ENCODE data around the gene FEM1B.

Gene FEM1B

DNA sequence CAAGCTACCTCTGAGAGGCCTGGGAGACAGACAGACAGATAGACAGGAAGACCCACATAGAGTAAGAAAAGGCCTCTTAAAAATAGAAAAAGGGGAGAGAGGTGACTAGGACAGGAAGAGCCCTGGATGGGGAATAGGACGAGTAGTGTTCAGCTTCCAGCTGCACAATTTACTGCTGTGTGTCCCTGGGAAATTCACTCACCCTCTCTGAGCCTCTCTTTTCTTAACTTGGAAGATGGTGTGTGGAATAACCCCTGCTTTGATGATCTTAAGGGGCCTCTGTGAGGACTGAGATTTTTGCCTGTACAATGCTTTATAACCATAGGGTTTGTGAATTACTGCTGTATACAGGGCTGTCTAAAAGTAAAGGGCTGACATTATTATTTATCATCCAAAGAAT, 37.5 kb downstream of the FEM1B start:
- TF ChIP-seq, protein P1, sequence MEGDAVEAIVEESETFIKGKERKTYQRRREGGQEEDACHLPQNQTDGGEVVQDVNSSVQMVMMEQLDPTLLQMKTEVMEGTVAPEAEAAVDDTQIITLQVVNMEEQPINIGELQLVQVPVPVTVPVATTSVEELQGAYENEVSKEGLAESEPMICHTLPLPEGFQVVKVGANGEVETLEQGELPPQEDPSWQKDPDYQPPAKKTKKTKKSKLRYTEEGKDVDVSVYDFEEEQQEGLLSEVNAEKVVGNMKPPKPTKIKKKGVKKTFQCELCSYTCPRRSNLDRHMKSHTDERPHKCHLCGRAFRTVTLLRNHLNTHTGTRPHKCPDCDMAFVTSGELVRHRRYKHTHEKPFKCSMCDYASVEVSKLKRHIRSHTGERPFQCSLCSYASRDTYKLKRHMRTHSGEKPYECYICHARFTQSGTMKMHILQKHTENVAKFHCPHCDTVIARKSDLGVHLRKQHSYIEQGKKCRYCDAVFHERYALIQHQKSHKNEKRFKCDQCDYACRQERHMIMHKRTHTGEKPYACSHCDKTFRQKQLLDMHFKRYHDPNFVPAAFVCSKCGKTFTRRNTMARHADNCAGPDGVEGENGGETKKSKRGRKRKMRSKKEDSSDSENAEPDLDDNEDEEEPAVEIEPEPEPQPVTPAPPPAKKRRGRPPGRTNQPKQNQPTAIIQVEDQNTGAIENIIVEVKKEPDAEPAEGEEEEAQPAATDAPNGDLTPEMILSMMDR (IDR thresholded peaks at IDR 0.05; ENCODE audit: low read depth, low read length), result no peak
- H3K4me3 ChIP-seq (ENCODE audit: low read depth, low read length), result no peak overlapping the region
- in situ Hi-C loops (cut with HindIII; ENCODE audit: low sequenced_read_pairs), result no loop called here
- no peak for DNase-seq (ENCODE audit: low read depth, low spot score)

DNA sequence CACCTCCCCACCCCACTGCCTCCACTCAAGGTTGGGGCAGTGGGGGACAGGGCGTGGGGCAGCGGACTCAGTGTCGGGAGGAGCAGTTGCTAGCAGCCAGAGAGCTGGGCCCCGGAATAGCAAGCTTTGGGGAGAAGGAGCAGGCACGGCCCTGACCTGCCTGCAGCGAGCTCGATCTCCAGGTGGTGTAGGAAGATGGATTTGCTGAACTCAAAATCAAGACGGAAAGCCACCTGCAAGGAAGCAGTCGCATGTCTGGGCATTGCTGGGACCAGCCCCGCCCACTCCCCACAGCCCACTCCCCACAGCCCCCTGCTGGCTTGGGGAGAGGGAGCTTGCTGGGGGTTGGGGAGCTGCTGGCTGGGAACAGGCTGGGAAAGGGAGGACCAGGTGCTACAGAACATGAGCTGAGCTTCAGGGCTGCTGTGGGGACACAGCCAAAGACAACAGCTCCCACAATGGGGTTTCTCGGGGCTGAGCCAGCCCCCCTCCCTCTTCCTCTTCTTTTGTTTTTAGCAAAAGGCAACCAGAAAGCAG, 38.0 kb downstream of the FEM1B start:
- in situ Hi-C loops (cut with HindIII; ENCODE audit: low sequenced_read_pairs), result no loop called here
- DNase-seq (ENCODE audit: low read depth, low spot score), result peak; percentile 80
- TF ChIP-seq, protein P1 (IDR thresholded peaks at IDR 0.05; ENCODE audit: low read depth, low read length), result peak; percentile 0
- no peak overlapping the region for H3K4me3 ChIP-seq (ENCODE audit: low read depth, low read length)

DNA sequence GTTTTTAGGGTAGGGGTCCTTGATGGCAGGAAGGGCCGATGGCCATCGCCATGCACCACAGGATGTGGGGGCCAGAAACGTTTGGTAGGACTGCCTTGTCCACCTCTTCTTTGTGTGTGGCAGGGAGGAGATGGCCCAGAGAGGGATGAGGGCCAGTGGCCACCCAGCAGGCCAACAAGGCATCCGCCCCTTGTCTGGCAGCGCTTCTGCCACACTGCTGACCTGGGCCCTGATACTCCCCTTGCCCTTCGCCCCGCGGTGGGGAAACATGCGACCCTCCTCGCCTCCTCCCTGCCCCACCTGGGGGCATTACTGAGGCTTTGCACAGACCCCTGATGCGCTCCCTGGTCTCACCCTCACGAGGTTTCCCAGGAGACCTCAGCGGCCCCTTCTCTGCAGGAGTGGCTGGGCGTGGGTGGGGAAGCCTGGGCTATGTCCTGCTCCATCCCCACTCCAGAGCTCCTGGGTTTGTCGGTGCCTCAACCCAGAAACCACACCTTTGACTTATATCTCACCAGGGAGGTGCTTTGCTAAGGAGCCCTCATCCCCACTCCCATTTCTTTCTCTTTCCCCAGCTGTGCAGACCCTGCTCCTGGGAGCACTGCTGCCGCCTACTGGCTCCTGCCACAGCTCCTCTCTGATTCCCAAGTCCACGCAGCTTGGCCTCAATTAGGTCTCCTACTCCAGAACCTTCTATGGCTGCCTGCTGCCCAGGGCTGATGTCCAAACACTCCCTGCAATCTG, 38.7 kb downstream of the FEM1B start:
- peak; percentile 51 for DNase-seq (ENCODE audit: low read depth, low spot score)
- in situ Hi-C loops (cut with HindIII; ENCODE audit: low sequenced_read_pairs), result no loop called here
- H3K4me3 ChIP-seq (ENCODE audit: low read depth, low read length), result no peak overlapping the region
- TF ChIP-seq, protein P1 (IDR thresholded peaks at IDR 0.05; ENCODE audit: low read depth, low read length), result peak; percentile 73

DNA sequence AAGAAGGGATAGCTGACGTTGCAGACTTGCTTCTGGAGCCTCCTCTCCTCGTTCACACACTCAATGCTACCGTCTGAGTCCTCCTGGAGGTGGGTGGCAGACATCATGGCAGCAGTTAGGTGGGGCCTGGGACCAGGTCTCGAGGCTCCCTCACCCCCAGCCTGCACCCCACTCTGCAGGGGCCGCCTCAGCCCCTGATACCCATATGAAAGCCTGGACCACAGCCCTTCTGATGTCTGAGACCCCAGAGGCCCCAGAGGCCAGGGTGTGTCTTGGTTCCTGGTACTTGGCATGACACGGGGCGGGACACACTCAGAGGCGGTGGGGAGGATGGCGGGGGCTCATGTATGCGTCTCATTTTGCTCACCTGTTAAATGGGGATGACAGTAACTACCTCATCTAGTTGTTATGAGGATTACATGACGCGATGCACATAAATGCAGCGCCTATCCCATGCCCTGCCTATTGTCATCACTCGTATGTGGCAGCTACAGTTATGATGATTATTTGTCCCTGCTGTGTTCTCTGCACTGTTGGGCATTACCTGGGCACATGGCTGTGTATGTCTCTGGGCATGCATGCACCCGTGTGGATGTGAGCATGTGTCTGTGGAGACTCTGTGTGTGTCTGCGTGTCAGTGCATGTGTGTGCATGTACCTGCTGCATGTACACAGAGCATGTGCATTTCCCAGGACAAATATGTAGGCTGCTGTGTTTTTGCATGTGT, 39.9 kb downstream of the FEM1B start:
- TF ChIP-seq, protein P1 (IDR thresholded peaks at IDR 0.05; ENCODE audit: low read depth, low read length), result no peak
- no peak for DNase-seq (ENCODE audit: low read depth, low spot score)
- no peak overlapping the region for H3K4me3 ChIP-seq (ENCODE audit: low read depth, low read length)
- in situ Hi-C loops (cut with HindIII; ENCODE audit: low sequenced_read_pairs), result no loop called here

DNA sequence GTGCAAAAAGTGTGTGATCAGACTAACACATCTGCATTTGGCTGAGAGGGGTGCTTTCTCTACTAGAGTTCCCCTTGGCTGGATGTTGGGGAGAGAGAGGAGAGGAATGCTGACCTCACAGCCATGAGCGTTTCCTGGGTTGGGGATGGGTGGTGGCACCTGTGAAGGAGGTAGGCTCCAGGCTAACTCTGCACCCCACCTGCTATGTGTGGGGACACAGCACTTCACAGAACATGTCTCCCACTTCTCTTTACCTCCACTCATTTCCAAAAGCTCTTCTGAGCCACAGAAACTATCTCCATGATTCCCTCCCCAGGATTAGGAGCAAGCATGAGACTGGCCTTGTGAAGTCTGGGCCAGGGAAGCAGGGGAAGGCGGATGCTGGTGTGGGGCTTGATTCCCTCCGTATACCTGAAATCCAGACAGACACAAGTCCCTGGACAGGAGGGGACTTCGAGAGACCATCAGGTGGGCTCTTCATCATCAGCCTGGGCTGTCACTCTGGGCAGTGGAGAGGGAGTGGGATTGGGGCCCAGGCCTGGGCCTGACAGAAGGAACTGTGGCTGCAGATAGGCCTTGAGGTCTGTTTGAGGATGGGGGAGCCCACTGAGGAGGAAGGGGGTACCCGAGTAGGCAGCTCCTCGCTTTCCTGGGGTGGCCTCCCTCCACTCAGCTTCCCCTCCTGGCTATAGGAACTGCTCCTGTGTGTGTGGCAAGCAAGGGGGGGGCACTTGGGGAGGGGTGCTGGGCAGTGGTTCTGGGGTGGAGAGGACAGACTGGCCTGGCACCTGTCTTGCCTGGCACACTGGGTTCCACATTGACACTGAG, 40.7 kb downstream of the FEM1B start:
- TF ChIP-seq, protein P1 (IDR thresholded peaks at IDR 0.05; ENCODE audit: low read depth, low read length), result no peak
- no peak overlapping the region for H3K4me3 ChIP-seq (ENCODE audit: low read depth, low read length)
- in situ Hi-C loops (cut with HindIII; ENCODE audit: low sequenced_read_pairs), result no loop called here

More for the DNA sequence above, 40.7 kb downstream of the FEM1B start:
- DNase-seq (ENCODE audit: low read depth, low spot score), result no peak

Measured in astrocyte of the spinal cord (primary cell).